Measurements from ENCODE around the gene ZSWIM3.

The ZSWIM3 gene

DNA sequence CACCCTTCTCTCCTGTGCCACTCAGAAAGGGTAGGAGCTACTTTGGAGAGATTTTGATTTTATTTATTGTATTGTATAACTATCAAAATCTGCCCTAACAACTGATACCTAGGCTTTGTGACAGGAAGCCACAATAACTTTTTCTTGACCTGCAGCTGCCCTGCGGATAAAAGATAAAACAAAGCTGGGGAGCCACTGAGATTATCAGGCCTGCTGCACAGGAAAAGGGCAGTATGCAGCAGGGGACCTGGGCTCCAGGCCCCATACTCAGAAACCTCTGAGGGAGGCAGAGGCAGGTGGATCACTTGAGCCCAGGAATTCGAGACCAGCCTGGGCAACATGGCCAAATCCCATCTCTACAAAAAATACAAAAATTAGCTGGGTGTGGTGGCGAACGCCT lies 24.8 kb upstream of the ZSWIM3 start:
- DNase-seq (ENCODE audit: insufficient read length, low spot score) (no peak), FAIRE-seq (no peak)

DNA sequence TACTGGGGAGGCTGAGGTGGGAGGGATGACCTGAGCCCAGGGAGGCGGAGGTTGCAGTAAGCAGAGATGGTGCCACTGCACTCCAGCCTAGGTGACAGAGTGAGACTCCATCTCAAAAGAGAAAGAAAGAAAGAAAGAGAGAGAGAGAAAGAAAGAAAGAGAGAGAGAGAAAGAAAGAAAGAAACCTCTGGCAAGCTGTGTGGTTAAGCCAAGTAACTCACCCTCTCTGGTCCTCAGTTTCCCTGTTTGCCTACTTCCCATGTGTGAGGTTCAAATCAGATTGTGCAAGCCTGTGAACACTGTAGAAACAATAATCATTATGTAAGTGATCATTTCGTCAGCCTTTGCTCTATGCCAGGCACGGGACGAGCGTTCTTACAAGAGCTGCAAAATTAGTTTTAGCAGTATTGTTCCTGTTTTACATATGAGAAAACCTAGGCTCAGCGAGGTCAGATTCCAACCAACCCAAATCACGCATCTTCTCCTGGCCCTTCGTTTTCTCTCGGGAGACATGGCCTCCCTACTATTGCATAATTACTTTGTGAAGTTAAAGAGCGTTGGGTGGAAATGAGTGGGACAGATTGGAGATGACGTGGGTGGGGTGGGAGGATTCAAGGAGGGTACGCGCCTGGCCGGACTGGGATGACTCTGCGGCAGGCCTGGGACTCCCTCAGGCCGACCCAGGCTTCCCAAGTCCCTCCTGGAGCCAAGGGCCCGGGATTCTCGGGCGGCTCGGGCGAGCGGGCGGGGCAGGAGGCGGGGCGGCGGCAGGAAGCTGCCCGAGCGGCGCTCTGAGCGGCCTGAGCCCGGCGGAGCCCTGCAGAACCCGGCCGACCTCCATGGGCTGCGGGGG lies 24.2 kb upstream of the ZSWIM3 start, which contains the start of gene SNX21:
SNX21 (plus strand) TSS at position 770 of the 853 bp plus-strand sequence. CDS start 121 bp downstream, outside the sequence.
- FAIRE-seq (peak; percentile 65), DNase-seq (ENCODE audit: insufficient read length, low spot score) (peak; percentile 98)

DNA sequence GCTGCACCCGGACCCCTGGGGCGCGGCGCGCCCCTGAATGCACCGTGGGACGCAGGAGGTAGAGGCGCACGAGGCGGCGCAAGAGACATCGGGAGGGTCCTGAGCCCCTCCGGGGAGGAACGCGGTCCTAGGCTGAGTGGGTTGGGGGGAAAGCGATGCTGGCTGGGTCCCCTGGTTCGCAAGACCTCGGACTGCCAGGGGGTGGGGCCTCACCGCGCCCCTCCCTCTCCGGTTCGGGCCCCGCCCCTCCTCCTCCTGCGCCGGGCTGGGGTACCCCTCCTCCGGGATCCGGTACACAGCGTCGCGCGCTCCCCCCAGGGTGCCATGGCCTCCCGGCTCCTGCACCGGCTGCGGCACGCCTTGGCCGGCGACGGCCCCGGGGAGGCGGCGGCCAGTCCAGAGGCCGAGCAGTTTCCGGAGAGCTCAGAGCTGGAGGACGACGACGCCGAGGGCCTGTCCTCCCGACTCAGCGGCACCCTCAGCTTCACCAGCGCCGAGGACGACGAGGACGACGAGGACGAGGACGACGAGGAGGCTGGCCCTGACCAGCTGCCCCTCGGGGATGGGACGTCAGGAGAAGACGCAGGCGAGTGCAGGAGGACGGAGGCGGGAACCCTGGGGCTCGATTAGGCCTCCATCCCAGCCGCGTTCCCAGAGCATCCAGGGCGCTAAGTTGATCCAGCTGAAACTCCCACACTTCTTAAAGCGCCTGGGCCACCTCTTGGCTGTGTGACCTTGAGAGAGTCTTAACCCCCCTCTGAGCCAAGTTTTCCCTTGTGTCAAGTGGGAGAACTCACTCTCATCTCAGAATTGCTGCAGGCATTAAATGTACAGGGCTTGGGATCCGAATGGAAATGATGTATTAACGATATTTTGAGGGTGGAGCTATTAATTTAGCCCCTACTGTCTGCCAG lies 23.3 kb upstream of the ZSWIM3 start:
- peak; percentile 97 for DNase-seq (ENCODE audit: insufficient read length, low spot score)
- FAIRE-seq: peak; percentile 84

DNA sequence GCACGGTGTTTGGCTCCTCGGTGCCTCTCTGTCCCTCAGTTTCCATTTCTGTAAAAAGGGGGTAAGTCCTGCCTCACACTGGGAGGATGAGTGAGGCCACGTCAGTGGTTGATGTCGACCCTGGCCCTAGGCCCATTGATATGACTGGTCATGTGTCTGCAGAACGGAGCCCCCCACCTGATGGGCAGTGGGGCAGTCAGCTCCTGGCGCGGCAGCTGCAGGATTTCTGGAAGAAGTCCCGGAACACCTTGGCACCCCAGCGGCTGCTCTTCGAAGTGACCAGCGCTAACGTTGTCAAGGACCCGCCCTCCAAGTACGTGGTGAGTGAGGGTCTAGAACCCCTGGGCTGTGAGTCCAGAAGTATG lies 22.6 kb upstream of the ZSWIM3 start:
- DNase-seq (ENCODE audit: insufficient read length, low spot score) (no peak), FAIRE-seq (no peak)

DNA sequence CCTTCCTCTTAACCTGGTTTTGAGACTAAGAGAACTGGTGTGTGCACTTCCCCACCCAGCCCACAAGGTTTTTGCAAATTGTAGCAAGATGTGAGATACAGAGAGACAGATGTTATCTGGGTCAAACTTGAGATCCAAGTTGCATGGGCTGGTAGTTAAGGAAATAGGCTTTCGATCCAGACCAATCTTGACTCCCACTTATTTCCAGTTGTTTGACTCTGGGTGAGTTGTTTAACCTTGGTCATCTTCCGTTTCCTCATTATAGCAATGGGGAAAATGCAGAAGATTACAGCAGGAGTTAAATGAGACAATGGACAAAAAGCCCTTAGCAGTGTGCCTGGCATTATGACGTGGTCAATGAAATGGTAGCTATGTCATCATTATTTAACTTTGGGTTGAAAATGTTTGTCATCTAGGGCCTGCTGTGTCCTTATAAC lies 22.1 kb upstream of the ZSWIM3 start:
- no peak for DNase-seq (ENCODE audit: insufficient read length, low spot score)
- FAIRE-seq: no peak

DNA sequence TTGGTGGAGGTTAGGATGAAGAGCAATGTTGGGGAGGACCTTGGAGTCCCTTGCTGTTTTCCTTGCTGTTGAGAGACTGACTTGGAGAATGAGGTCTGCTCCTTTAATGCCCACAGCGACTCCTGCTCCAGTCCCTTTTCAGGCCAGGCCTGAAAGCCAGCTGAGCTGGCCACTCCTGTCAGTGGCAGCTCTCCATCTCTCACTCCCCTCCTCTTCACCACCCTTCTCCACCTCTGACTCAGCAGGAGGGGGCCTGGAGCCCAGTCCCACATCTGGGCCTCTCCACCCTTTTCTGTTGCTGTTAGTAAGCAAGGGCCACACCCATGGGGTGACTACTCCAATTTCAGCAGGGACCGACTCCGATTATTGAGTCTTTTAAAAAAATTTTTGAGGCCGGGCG lies 21.6 kb upstream of the ZSWIM3 start:
- peak; percentile 44 for FAIRE-seq
- no peak for DNase-seq (ENCODE audit: insufficient read length, low spot score)

DNA sequence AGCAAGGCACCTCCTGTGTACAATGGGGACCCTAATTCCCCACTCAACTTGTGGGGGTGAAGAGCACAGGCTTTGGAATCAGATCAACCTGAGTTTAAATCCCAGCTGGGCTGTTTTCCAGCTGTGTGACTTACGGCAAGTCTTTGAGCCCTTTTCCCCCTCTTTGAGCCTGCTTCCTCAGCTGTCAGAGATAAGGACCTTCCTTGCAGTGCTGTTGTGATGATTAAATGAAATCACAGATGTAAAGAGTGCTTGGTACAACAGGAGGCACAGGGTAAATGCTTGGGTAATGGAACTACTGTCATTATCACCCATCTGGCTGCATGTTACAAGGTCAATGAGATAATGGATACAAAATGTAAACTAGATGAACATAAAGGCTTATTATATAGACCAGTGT lies 20.6 kb upstream of the ZSWIM3 start:
- DNase-seq (ENCODE audit: insufficient read length, low spot score) (no peak), FAIRE-seq (no peak)

DNA sequence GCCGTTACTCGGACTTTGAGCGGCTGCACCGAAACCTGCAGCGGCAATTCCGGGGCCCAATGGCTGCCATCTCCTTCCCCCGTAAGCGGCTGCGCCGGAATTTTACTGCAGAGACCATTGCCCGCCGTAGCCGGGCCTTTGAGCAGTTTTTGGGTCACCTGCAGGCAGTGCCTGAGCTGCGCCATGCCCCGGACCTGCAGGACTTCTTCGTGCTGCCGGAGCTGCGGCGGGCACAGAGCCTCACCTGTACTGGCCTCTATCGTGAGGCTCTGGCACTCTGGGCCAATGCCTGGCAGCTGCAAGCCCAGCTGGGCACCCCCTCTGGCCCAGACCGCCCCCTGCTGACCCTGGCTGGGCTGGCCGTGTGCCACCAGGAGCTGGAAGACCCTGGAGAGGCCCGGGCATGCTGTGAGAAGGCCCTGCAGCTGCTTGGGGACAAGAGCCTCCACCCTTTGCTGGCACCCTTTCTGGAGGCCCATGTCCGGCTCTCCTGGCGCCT lies 16.7 kb upstream of the ZSWIM3 start:
- no peak for DNase-seq (ENCODE audit: insufficient read length, low spot score)
- FAIRE-seq: no peak

DNA sequence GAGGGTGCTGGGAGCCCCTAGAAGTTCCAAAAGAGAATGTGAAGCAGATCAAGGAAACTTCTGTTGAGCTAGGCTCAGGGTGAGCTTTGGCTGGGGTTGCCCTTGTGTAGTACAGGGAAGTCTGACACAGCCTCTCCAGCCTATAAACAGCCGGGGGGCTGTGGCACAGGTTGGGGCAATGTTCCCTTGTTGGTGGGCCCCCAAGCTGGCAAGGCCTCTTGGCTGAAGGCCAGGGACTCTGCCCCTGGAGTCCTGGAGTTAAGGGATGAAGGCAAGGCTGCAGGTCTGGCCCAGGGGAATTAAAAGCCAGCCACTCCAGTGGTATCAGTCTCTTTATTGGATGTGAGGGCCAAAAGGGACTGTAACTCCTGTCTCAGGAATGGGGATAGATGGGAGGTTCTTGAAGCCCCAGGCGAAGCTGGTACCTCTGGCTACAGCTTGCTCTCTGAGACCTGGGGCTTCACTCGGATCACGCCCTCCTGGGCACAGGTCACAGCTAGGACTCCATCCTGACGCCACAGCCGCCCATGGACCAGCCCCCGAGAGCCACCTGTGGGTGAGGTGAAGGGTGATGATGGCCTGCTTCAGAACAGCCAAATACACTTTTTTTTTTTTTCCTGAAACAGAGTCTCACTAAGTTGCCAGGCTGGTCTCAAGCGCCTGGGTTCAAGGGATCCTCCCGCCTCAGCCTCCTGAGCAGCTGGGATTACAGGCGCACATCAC lies 15.8 kb upstream of the ZSWIM3 start:
- no peak for DNase-seq (ENCODE audit: insufficient read length, low spot score)
- FAIRE-seq: no peak

DNA sequence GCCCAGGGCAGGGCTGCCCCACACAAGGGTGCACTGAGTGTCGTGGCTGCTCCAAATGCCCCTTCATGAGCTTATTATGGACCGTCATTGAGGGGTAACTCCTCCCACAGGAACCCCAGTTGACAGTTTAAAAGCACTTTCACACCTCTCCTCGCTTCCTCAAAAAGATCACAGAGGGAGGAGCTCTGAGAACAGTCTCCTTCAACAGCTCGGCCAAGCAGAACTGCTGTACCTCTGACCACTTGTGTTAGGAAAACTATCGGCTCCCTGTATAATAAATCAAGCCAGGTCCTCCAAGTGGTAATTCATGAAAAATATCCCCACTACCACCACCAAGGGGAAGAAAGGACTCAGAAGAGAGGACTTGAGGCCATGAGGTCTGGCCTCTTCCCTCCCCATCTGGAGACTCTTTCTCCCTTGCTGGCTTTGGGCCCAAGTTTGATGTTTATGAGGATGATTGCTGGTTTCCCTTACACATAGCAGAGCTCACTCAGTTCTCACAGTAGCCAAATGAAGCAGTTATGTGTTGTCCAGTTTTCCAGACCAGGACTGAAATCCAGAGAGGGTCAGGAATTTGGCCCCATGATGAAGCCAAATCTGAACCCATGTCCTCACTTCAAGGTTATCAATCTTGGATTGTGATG lies 15.1 kb upstream of the ZSWIM3 start:
- FAIRE-seq (no peak), DNase-seq (ENCODE audit: insufficient read length, low spot score) (no peak)

DNA sequence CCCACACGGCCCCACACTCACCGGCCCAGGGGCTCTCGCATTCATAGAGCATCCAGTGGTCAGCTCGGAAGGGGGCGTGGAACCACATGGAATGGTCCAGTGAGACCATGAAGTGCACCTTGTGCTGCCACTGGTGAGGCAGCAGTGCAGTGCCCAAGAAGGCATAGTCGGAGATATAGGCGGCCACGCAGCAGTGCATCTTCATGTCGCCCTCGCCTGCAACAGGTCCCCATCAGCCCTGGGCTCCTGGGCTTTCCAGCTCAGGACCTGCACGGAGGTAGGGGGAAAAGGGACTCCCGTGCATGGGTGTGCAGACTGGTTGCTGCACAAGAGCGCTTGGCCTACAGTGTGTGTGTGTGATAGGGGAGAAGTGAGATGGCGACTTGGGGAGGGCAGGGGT lies 13.9 kb upstream of the ZSWIM3 start:
- peak; percentile 75 for FAIRE-seq
- no peak for DNase-seq (ENCODE audit: insufficient read length, low spot score)

DNA sequence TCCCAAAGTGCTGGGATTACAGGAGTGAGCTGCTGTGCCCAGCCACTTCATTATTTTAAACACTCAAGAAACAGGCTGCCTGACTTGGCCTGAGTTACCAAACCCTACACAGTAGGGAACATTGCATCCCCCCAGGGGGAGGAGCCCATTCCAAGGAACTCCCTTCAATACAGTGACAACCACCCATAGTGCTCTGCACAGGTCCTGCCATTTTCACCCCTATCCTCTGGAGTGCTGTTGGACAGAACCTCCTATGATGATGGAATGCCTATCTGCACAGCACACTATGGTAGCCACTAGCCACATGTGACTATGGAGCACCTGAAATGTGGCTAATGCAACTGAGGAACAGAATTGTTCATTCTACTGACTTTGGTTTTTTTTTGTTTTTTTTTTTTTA lies 12.0 kb upstream of the ZSWIM3 start:
- FAIRE-seq (peak; percentile 33), DNase-seq (ENCODE audit: insufficient read length, low spot score) (no peak)

DNA sequence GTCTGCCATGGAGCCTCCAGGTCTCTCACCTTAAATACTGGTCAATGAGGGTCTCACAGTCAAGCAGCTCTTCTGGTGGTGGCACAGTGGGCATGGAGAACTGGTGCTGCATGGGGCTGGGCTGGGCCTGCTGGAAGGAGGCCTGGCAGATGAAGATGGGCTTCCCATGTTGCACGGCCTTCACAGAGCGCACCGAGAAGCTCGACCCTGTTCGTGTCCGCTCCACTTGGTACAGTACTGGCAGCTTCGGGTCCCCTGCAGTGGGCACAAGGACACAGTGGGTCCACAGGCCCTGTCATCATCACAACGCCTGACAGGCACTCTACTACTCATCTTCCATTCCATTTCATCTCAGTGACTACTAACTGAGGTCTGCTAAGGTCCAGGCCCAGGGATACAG lies 9.0 kb upstream of the ZSWIM3 start:
- DNase-seq (ENCODE audit: insufficient read length, low spot score) (no peak), FAIRE-seq (peak; percentile 68)

DNA sequence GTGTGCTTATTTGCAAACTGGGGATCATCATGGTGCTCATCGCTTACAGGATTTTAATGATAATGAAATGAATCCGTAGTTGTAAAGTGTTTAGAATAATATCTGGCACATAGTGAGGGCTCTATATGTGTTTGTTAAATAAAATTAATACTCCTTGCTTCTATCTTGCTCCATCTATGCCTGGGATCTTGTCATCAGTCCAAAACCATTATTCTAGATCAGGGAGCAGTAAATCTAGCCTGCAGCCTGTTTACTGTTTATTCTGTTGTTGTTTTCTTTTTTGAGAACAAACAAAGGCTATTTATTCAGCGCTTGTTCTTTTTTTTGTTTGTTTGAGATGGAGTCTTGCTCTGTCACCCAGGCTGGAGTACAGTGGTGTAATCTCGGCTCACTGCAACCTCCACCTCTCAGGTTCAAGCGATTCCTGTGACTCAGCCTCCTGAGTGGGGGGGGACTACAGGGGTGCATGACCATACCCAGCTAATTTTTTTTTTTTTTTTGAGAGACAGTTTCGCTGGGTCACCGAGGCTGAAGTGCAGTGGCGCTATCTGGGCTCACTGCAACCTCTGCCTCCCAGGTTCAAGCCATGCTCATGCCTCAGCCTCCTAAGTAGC lies 8.3 kb upstream of the ZSWIM3 start:
- no peak for DNase-seq (ENCODE audit: insufficient read length, low spot score)
- no peak for FAIRE-seq

DNA sequence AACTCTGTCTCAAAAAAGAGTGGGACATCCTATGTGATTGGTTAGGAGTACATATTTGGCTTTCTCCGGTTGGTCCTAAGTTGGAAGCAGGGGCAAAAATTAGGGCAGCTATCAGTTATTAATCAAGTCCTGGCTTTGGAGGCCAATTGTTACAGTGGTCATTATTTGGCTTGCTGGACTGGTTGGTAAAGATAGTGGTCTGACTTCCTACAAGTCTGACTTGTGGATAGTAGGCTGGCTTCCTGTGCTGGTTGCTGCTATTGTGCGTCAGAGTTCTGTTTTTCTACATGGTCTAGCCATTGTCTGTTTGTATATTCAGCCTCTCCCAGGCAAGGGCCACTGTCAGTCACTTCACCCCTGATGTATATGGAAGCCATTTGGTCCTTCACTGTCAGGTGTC lies 7.2 kb upstream of the ZSWIM3 start:
- no peak for DNase-seq (ENCODE audit: insufficient read length, low spot score)
- no peak for FAIRE-seq

DNA sequence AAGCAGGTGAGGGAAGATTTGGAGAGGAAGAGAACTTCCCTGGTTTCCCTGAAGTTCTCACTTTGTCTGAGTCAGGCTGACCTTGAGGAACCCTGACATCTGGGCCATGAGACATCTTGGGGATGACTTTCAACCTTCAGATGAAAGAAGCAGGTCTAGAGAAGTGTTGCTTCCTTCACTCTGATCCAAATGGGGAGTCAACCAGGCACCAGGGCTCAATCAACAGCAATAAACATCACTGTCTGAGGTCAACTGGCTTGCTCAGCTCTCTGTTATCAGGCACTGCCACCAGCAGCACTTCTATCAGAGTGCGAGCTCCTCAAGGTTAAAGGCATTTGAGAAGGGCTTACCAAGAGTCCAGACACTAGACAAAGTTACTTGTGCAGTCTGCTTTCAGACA lies 6.5 kb upstream of the ZSWIM3 start:
- FAIRE-seq: no peak
- DNase-seq (ENCODE audit: insufficient read length, low spot score): no peak

DNA sequence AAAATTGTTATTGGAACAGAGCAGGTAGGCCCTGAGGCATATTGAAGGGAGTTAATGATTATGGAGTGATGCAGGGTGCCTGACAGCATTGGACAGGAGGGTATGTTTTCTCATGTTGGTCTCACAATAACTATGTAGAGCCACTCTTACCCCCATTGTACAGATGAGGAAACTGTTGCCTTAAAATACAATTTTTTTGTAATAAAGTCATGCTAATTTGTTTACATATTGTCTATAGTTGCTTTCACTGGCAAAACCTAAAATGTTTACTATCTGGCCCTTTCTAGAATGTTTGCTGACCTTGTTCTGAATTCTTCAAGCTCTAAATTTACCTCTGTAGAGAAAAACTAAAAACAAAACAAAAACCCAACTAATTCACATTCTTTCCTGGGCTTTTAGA lies 5.9 kb upstream of the ZSWIM3 start:
- DNase-seq (ENCODE audit: insufficient read length, low spot score) (no peak), FAIRE-seq (no peak)

DNA sequence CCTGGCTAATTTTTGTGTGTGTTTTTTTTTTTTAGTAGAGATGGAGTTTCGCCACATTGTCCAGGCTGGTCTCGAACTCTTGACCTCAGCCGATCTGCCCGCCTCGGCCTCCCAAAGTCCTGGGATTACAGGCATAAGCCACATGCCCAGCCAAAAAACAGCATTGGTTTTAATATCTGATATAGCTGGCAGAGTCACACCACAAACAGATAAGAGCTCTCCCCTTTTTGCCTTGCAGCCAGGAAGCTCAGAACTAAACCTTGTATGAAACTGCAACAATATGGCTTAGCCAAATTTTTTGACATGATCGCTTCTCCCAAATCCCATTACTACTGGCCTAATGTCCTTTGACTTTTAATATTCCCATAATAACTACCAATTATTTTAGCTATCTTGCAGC lies 5.1 kb upstream of the ZSWIM3 start:
- no peak for DNase-seq (ENCODE audit: insufficient read length, low spot score)
- FAIRE-seq: no peak

DNA sequence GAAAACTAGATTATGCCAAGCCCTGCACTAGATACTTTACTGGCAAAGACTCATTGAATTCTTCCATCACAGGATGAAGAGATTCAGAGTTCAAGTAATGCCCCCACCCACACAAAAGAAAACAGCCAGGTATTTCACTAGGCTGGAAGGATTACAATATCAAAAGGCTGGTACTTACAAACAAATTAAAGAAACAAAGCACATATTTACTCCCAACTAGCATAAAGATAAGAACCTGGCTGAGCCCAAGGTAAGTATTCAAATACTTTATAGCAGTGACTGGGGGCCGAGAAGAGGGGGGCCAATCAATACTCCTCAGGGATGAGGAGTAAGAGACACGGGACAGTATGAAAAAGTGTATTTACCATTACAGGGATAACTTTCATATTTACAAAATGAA lies 3.9 kb upstream of the ZSWIM3 start:
- no peak for FAIRE-seq
- no peak for DNase-seq (ENCODE audit: insufficient read length, low spot score)

DNA sequence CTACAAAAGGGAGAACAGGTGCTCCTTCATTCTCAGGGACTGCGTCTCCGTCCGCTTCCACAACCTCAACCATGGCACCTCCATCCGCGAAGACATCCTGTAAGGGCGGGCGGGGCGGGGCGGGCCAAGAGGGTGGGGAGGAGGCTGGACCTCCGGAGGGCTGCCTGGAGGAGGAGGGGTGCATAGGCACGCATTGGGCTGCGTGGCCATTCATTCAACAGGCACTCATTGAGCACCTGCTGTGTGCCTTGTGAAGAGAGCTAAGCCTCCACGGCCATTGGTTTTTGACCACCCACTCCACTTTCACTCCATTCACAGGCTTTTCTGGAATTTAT lies 435 bp downstream of the ZSWIM3 start:
- FAIRE-seq (no peak), DNase-seq (ENCODE audit: insufficient read length, low spot score) (no peak)
